ENCODE measurements around the gene GPR137.

GPR137 gene

DNA sequence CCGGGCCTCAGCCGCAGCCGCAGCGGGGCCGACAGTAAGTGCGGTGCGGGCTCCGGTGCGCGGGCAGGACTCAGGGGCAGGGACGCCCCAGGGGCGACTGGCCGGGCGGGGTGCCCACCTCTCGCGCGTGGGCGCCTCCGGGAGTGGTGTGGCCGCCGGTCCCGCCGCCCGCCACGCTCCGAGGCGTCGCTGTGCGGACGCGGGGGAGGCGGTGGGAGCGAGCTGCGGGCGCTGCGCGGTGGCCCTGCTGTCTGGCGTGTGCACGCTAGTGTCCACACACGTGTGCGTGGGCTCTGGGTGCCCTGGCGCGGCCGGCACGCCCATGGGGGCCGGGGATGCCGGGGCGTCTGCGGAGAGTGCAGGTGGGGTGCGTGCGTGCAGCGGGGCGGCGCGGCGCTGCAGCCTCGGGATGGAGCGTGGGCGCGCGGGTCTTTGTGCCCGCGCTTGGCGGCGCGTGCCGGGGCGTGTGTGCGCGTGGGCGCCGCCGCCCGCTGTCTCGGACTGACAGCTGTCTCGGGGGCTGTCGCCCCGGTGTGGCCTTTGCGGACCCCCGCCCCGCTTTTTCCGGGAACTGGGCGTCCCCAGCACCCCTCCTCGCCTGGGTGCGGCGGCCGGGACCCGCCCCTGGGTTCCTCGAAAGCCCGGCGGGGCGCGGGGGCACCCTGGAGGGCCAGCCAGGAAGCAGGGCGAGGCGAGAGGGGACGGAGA is 6.3 kb downstream of the GPR137 start:
- TF ChIP-seq NFIC (IDR thresholded peaks at IDR 0.05) (no peak), TCF12 (IDR thresholded peaks at IDR 0.05; ENCODE audit: low read depth) (no peak), CREB1 (IDR thresholded peaks at IDR 0.05; ENCODE audit: low read depth) (no peak), ZBTB7A (IDR thresholded peaks at IDR 0.05; ENCODE audit: low read depth) (no peak), FOXM1 (IDR thresholded peaks at IDR 0.05; ENCODE audit: borderline replicate concordance, low read depth) (no peak), TEAD4 (IDR thresholded peaks at IDR 0.05) (no peak), EP300 (IDR thresholded peaks at IDR 0.05; ENCODE audit: borderline replicate concordance) (no peak), YY1 (IDR thresholded peaks at IDR 0.05; ENCODE audit: low read depth) (no peak), TAF1 (IDR thresholded peaks at IDR 0.05; ENCODE audit: low read depth) (no peak), RAD21 (IDR thresholded peaks at IDR 0.05; ENCODE audit: low read depth) (no peak), CEBPB (IDR thresholded peaks at IDR 0.05) (no peak), EGR1 (IDR thresholded peaks at IDR 0.05) (no peak; the same call in 1 of the 2 replicates)
- TF ChIP-seq, protein P1, sequence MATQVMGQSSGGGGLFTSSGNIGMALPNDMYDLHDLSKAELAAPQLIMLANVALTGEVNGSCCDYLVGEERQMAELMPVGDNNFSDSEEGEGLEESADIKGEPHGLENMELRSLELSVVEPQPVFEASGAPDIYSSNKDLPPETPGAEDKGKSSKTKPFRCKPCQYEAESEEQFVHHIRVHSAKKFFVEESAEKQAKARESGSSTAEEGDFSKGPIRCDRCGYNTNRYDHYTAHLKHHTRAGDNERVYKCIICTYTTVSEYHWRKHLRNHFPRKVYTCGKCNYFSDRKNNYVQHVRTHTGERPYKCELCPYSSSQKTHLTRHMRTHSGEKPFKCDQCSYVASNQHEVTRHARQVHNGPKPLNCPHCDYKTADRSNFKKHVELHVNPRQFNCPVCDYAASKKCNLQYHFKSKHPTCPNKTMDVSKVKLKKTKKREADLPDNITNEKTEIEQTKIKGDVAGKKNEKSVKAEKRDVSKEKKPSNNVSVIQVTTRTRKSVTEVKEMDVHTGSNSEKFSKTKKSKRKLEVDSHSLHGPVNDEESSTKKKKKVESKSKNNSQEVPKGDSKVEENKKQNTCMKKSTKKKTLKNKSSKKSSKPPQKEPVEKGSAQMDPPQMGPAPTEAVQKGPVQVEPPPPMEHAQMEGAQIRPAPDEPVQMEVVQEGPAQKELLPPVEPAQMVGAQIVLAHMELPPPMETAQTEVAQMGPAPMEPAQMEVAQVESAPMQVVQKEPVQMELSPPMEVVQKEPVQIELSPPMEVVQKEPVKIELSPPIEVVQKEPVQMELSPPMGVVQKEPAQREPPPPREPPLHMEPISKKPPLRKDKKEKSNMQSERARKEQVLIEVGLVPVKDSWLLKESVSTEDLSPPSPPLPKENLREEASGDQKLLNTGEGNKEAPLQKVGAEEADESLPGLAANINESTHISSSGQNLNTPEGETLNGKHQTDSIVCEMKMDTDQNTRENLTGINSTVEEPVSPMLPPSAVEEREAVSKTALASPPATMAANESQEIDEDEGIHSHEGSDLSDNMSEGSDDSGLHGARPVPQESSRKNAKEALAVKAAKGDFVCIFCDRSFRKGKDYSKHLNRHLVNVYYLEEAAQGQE (IDR thresholded peaks at IDR 0.05; ENCODE audit: low read depth): no peak
- TF ChIP-seq, protein P2, sequence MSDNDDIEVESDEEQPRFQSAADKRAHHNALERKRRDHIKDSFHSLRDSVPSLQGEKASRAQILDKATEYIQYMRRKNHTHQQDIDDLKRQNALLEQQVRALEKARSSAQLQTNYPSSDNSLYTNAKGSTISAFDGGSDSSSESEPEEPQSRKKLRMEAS (IDR thresholded peaks at IDR 0.05): no peak
- TF ChIP-seq, protein P3, sequence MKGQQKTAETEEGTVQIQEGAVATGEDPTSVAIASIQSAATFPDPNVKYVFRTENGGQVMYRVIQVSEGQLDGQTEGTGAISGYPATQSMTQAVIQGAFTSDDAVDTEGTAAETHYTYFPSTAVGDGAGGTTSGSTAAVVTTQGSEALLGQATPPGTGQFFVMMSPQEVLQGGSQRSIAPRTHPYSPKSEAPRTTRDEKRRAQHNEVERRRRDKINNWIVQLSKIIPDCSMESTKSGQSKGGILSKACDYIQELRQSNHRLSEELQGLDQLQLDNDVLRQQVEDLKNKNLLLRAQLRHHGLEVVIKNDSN (IDR thresholded peaks at IDR 0.05): no peak

DNA sequence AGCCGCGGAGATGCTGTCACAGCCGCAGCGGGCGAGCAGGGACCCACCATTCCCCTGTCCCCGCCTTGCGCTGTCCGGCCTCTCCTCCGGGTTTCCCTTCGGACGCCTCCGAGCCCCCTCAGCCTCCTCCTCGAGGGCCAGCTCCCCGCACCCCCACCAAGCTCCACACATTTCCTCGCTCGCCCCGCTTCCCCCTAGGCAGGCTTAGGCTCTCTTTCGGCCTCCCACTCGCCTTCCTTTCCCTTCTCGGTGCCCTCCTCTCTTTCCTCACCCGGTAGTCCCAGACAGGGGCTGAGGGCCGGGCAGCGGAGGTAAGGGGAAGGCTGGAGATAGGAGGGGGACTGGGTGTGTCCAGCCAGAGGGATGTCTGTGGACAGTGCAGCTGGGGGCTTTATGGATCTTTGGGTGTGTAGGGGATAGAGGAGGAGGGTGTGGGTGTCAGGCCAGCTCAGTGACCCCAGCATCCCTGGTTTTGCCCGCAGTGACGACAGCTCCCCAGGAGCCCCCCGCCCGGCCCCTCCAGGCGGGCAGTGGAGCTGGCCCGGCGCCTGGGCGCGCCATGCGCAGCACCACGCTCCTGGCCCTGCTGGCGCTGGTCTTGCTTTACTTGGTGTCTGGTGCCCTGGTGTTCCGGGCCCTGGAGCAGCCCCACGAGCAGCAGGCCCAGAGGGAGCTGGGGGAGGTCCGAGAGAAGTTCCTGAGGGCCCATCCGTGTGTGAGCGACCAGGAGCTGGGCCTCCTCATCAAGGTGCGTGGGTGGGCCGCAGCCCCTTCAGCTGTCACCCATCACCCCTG is 7.0 kb downstream of the GPR137 start:
- TF ChIP-seq, protein P1 (IDR thresholded peaks at IDR 0.05; ENCODE audit: low read depth): no peak
- TF ChIP-seq, protein P2 (IDR thresholded peaks at IDR 0.05): no peak
- TF ChIP-seq FOXM1 (IDR thresholded peaks at IDR 0.05; ENCODE audit: borderline replicate concordance, low read depth) (no peak), YY1 (IDR thresholded peaks at IDR 0.05; ENCODE audit: low read depth) (no peak), CEBPB (IDR thresholded peaks at IDR 0.05) (no peak), EGR1 (IDR thresholded peaks at IDR 0.05) (no peak), TEAD4 (IDR thresholded peaks at IDR 0.05) (no peak), TAF1 (IDR thresholded peaks at IDR 0.05; ENCODE audit: low read depth) (no peak), RAD21 (IDR thresholded peaks at IDR 0.05; ENCODE audit: low read depth) (no peak), TCF12 (IDR thresholded peaks at IDR 0.05; ENCODE audit: low read depth) (no peak)

DNA sequence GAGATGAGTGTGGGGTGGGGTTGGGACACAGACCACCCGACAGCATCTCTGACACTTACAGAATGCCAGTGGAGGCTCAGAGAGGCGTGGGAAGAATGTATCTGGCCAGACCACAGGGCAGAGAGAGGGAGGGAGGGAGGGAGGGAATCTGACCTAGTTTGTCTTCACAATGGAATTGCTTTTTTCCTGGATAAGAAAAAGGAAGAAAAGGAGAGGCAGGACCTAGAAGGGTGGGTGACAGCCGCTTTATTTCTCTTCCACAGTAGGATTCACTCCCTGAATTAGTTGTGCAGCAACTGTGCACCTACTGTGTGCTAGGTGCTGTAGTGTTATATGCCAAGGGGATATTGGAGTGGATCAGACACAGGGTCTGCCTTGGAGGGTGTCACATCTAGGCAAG is 9.1 kb downstream of the GPR137 start:
- TF ChIP-seq EP300 (IDR thresholded peaks at IDR 0.05; ENCODE audit: borderline replicate concordance) (no peak), FOXM1 (IDR thresholded peaks at IDR 0.05; ENCODE audit: borderline replicate concordance, low read depth) (no peak), NFIC (IDR thresholded peaks at IDR 0.05) (no peak), TCF12 (IDR thresholded peaks at IDR 0.05; ENCODE audit: low read depth) (no peak), CREB1 (IDR thresholded peaks at IDR 0.05; ENCODE audit: low read depth) (no peak), TEAD4 (IDR thresholded peaks at IDR 0.05) (no peak), CEBPB (IDR thresholded peaks at IDR 0.05) (no peak), RAD21 (IDR thresholded peaks at IDR 0.05; ENCODE audit: low read depth) (no peak), EGR1 (IDR thresholded peaks at IDR 0.05) (no peak), TAF1 (IDR thresholded peaks at IDR 0.05; ENCODE audit: low read depth) (no peak), YY1 (IDR thresholded peaks at IDR 0.05; ENCODE audit: low read depth) (no peak)
- TF ChIP-seq, protein P1 (IDR thresholded peaks at IDR 0.05; ENCODE audit: low read depth): no peak
- TF ChIP-seq, protein P2 (IDR thresholded peaks at IDR 0.05): no peak
- TF ChIP-seq, protein P3 (IDR thresholded peaks at IDR 0.05): no peak
